Measurements from ENCODE around the gene CELF3.

Gene CELF3

DNA sequence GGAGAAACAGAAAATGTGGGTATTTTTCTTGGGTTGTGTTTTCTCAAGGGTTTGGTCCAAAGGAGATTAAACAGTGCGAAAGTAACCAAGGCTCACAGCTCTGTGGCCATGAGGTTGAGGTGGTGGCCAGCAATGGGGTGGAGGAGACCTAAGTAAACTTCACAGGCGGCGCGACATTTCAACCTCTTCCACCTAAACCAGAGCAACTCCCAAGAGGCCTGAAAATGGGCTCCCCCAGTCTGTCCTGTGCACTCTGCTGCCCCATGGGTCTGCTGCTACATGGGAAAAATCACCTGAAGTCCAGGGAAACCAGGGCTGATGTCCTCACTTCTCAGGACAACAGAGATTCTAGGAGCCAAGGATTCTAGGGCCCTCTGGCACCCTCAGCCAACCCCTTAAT lies 12.4 kb downstream of the CELF3 start:
- no peak overlapping the region for H2BK15ac ChIP-seq (ENCODE audit: low read depth, poor library complexity, severe bottlenecking)
- no peak overlapping the region for H2BK5ac ChIP-seq (ENCODE audit: low read depth, low read length, poor library complexity, severe bottlenecking)
- H3K9ac ChIP-seq (ENCODE audit: low read length): no peak overlapping the region
- no peak overlapping the region for H3K4ac ChIP-seq (ENCODE audit: low read depth in 1 of 2, low read length in 2 of 2)
- H4K91ac ChIP-seq (ENCODE audit: low read length): no peak overlapping the region
- H3K18ac ChIP-seq (ENCODE audit: low read depth in 1 of 2, low read length in 2 of 2): no peak overlapping the region
- H2AK5ac ChIP-seq (ENCODE audit: low read length, severe bottlenecking): no peak overlapping the region
- WGBS: 84% methylated on average over 4 of the region's 4 CpGs
- no peak overlapping the region for H3K4me3 ChIP-seq (ENCODE audit: insufficient read depth in 1 of 2, low read depth in 1 of 2, low read length in 2 of 2)
- H3K36me3 ChIP-seq (ENCODE audit: control insufficient read depth in 1 of 2, insufficient read depth in 2 of 2, low read depth in 1 of 2, low read length in 2 of 2): peaks cover 10 to 28% of the 10 kb centered on the region in 2 experiments
- H4K8ac ChIP-seq (ENCODE audit: low read length): no peak overlapping the region
- H3K27me3 ChIP-seq (ENCODE audit: control insufficient read depth in 1 of 2, insufficient read depth in 1 of 2, low read length in 2 of 2): peaks cover 0 to 14% of the 10 kb centered on the region in 2 experiments
- no peak for DNase-seq
- no peak overlapping the region for H2BK120ac ChIP-seq (ENCODE audit: low read depth, low read length)
- no peak overlapping the region for H2BK12ac ChIP-seq (ENCODE audit: low read length in 2 of 2)
- H3K27ac ChIP-seq (ENCODE audit: low read length, poor library complexity, severe bottlenecking): no peak overlapping the region
- H3K4me1 ChIP-seq (ENCODE audit: control insufficient read depth, insufficient read depth, low read depth, low read length): peaks cover 2% of the 10 kb centered on the region
- H3K4me2 ChIP-seq (ENCODE audit: low read length, poor library complexity, severe bottlenecking): no peak overlapping the region
- H3K14ac ChIP-seq (ENCODE audit: low read length in 2 of 2): no peak overlapping the region
- H3K23ac ChIP-seq (ENCODE audit: low read length in 2 of 2): no peak overlapping the region
- H2AFZ ChIP-seq (ENCODE audit: low read depth, low read length): no peak overlapping the region
- no peaks in the 10 kb centered on the region for H3K9me3 ChIP-seq (ENCODE audit: control insufficient read depth, low read length)
- no peaks in the 10 kb centered on the region for H3K79me1 ChIP-seq (replicated peaks; ENCODE audit: low read length, poor library complexity, severe bottlenecking)

DNA sequence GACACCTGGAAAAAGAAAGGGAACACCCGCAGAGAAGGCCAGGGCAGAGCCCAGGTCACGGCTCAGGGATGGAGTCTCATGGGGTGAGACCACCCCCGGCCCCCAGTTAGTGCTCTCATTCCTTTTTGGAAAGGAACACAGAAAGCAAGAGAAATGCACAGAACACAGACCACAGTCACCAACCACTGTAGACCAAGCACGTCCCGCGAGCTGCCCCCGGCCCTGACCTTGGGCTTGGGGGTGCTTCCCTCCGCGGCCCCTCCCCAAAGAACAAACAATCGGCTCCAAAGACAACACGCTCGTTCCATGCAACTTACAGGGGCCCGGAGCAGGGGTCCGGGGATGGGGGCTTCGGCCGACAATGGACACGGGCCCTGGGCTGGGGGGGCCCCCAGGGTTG lies 12.8 kb downstream of the CELF3 start:
- Histone ChIP-seq H3K4me1 (ENCODE audit: control insufficient read depth, insufficient read depth, low read depth, low read length) (peaks cover 2% of the 10 kb centered on the region), H3K23ac (ENCODE audit: low read length in 2 of 2) (no peak overlapping the region), H2AFZ (ENCODE audit: low read depth, low read length) (no peak overlapping the region), H3K27me3 (ENCODE audit: control insufficient read depth in 1 of 2, insufficient read depth in 1 of 2, low read length in 2 of 2) (peaks cover 0 to 12% of the 10 kb centered on the region in 2 experiments), H3K14ac (ENCODE audit: low read length in 2 of 2) (no peak overlapping the region), H2BK15ac (ENCODE audit: low read depth, poor library complexity, severe bottlenecking) (no peak overlapping the region), H3K27ac (ENCODE audit: low read length, poor library complexity, severe bottlenecking) (no peak overlapping the region), H3K36me3 (ENCODE audit: control insufficient read depth in 1 of 2, insufficient read depth in 2 of 2, low read depth in 1 of 2, low read length in 2 of 2) (peaks cover 13 to 33% of the 10 kb centered on the region in 2 experiments), H3K9ac (ENCODE audit: low read length) (no peak overlapping the region), H3K4me3 (ENCODE audit: insufficient read depth in 1 of 2, low read depth in 1 of 2, low read length in 2 of 2) (no peak overlapping the region), H3K79me1 (replicated peaks; ENCODE audit: low read length, poor library complexity, severe bottlenecking) (no peaks in the 10 kb centered on the region), H2AK5ac (ENCODE audit: low read length, severe bottlenecking) (no peak overlapping the region), H2BK12ac (ENCODE audit: low read length in 2 of 2) (no peak overlapping the region), H3K4me2 (ENCODE audit: low read length, poor library complexity, severe bottlenecking) (no peak overlapping the region), H3K4ac (ENCODE audit: low read depth in 1 of 2, low read length in 2 of 2) (no peak overlapping the region), H4K8ac (ENCODE audit: low read length) (no peak overlapping the region), H3K9me3 (ENCODE audit: control insufficient read depth, low read length) (no peaks in the 10 kb centered on the region), H2BK5ac (ENCODE audit: low read depth, low read length, poor library complexity, severe bottlenecking) (no peak overlapping the region), H2BK120ac (ENCODE audit: low read depth, low read length) (no peak overlapping the region), H3K18ac (ENCODE audit: low read depth in 1 of 2, low read length in 2 of 2) (no peak overlapping the region), H4K91ac (ENCODE audit: low read length) (no peak overlapping the region)
- DNase-seq: no peak
- WGBS: 95% methylated on average over 17 of the region's 17 CpGs

GRCh38 chr1:151702936-151703335 lies 13.7 kb downstream of the CELF3 start:
- Histone ChIP-seq H3K36me3 (ENCODE audit: control insufficient read depth in 1 of 2, insufficient read depth in 2 of 2, low read depth in 1 of 2, low read length in 2 of 2) (peaks cover 16 to 42% of the 10 kb centered on the region in 2 experiments), H3K4ac (ENCODE audit: low read depth in 1 of 2, low read length in 2 of 2) (no peak overlapping the region), H3K23ac (ENCODE audit: low read length in 2 of 2) (no peak overlapping the region), H3K79me1 (replicated peaks; ENCODE audit: low read length, poor library complexity, severe bottlenecking) (no peaks in the 10 kb centered on the region), H4K8ac (ENCODE audit: low read length) (no peak overlapping the region), H4K91ac (ENCODE audit: low read length) (no peak overlapping the region), H3K4me3 (ENCODE audit: insufficient read depth in 1 of 2, low read depth in 1 of 2, low read length in 2 of 2) (no peak overlapping the region), H2BK120ac (ENCODE audit: low read depth, low read length) (no peak overlapping the region), H3K27me3 (ENCODE audit: control insufficient read depth in 1 of 2, insufficient read depth in 1 of 2, low read length in 2 of 2) (peaks cover 0 to 5% of the 10 kb centered on the region in 2 experiments), H2AFZ (ENCODE audit: low read depth, low read length) (no peak overlapping the region), H3K27ac (ENCODE audit: low read length, poor library complexity, severe bottlenecking) (no peak overlapping the region), H3K4me2 (ENCODE audit: low read length, poor library complexity, severe bottlenecking) (no peak overlapping the region), H3K14ac (ENCODE audit: low read length in 2 of 2) (no peak overlapping the region), H3K4me1 (ENCODE audit: control insufficient read depth, insufficient read depth, low read depth, low read length) (peaks cover 2% of the 10 kb centered on the region), H2BK12ac (ENCODE audit: low read length in 2 of 2) (no peak overlapping the region), H2AK5ac (ENCODE audit: low read length, severe bottlenecking) (no peak overlapping the region), H3K9me3 (ENCODE audit: control insufficient read depth, low read length) (no peaks in the 10 kb centered on the region), H3K9ac (ENCODE audit: low read length) (no peak overlapping the region), H2BK15ac (ENCODE audit: low read depth, poor library complexity, severe bottlenecking) (no peak overlapping the region), H3K18ac (ENCODE audit: low read depth in 1 of 2, low read length in 2 of 2) (no peak overlapping the region), H2BK5ac (ENCODE audit: low read depth, low read length, poor library complexity, severe bottlenecking) (no peak overlapping the region)
- 76% methylated on average over 8 of the region's 8 CpGs for WGBS
- DNase-seq: no peak

- no peak overlapping the region for H3K9ac ChIP-seq (ENCODE audit: low read length)
- peaks cover 2% of the 10 kb centered on the region for H3K4me1 ChIP-seq (ENCODE audit: control insufficient read depth, insufficient read depth, low read depth, low read length)
- no peak overlapping the region for H2AK5ac ChIP-seq (ENCODE audit: low read length, severe bottlenecking)
- no peak overlapping the region for H3K4me3 ChIP-seq (ENCODE audit: insufficient read depth in 1 of 2, low read depth in 1 of 2, low read length in 2 of 2)
- peaks cover 1% of the 10 kb centered on the region for H3K79me1 ChIP-seq (replicated peaks; ENCODE audit: low read length, poor library complexity, severe bottlenecking)
- H2BK120ac ChIP-seq (ENCODE audit: low read depth, low read length): no peak overlapping the region
- no peak overlapping the region for H3K27ac ChIP-seq (ENCODE audit: low read length, poor library complexity, severe bottlenecking)
- WGBS: 96% methylated on average over 5 of the region's 5 CpGs
- no peak overlapping the region for H2BK15ac ChIP-seq (ENCODE audit: low read depth, poor library complexity, severe bottlenecking)
- H2BK12ac ChIP-seq (ENCODE audit: low read length in 2 of 2): no peak overlapping the region
- peaks cover 24 to 54% of the 10 kb centered on the region in 2 experiments for H3K36me3 ChIP-seq (ENCODE audit: control insufficient read depth in 1 of 2, insufficient read depth in 2 of 2, low read depth in 1 of 2, low read length in 2 of 2)
- no peak overlapping the region for H3K4ac ChIP-seq (ENCODE audit: low read depth in 1 of 2, low read length in 2 of 2)
- H3K14ac ChIP-seq (ENCODE audit: low read length in 2 of 2): no peak overlapping the region
- H4K91ac ChIP-seq (ENCODE audit: low read length): no peak overlapping the region
- no peak overlapping the region for H3K23ac ChIP-seq (ENCODE audit: low read length in 2 of 2)
- no peak overlapping the region for H2BK5ac ChIP-seq (ENCODE audit: low read depth, low read length, poor library complexity, severe bottlenecking)
- H3K27me3 ChIP-seq (ENCODE audit: control insufficient read depth in 1 of 2, insufficient read depth in 1 of 2, low read length in 2 of 2): no peaks in the 10 kb centered on the region
- H3K4me2 ChIP-seq (ENCODE audit: low read length, poor library complexity, severe bottlenecking): no peak overlapping the region
- H3K9me3 ChIP-seq (ENCODE audit: control insufficient read depth, low read length): no peaks in the 10 kb centered on the region
- no peak overlapping the region for H2AFZ ChIP-seq (ENCODE audit: low read depth, low read length)
- no peak overlapping the region for H4K8ac ChIP-seq (ENCODE audit: low read length)
- H3K18ac ChIP-seq (ENCODE audit: low read depth in 1 of 2, low read length in 2 of 2): no peak overlapping the region
- DNase-seq: no peak
Observed at GRCh38 chr1:151701515-151701914, 15.1 kb downstream of the CELF3 start.
